Colonic mucosa (tissue), 4 donors: ENCODE measurements around the gene GRHPR. TPM values are rescaled to one million over a fixed set of nuclear protein-coding genes. Genes with fewer than 3 reads are reported as not detected.

Source experiments
- DNase-seq: peaks from one replicate; pipeline ENCODE4 v3.0.0-alpha.2; 2020
- H3K27ac ChIP-seq: fragments of 200-600 bp; one replicate; pipeline ENCODE4 v1.8.0; 2021
- H3K27me3 ChIP-seq: fragments of 200-600 bp; one replicate; pipeline ENCODE4 v1.8.0; 2021
- H3K36me3 ChIP-seq: fragments of 200-600 bp; one replicate; pipeline ENCODE4 v1.8.0; 2021
- H3K4me1 ChIP-seq: fragments of 200-600 bp; one replicate; pipeline ENCODE4 v1.8.0; 2021; ENCODE audit warnings: mild to moderate bottlenecking
- H3K4me3 ChIP-seq: fragments of 200-600 bp; one replicate; pipeline ENCODE4 v1.8.0; 2021
- H3K9ac ChIP-seq, 2 donors: one replicate each; pipeline ENCODE4 v1.7.0; 2013; ENCODE audit warnings: control low read depth in 2 of 2, low read depth in 2 of 2, low read length in 2 of 2
- H3K9me3 ChIP-seq: fragments of 200-600 bp; one replicate; pipeline ENCODE4 v1.8.0; 2021
- intact Hi-C: fragments of 100-400 bp; cut with DNase I; formaldehyde crosslinking; loops from one replicate; pipeline ENCODE4 v1.14.1; 2022
- total RNA-seq, 2 donors: library from RNA; stranded (reverse); fragmentation: NEBNext Ultra II Directional in 1 of 2; extraction: Animal tissue kit (Norgen Biotek cat#: 25700) in 1 of 2; gene quantifications; one replicate each; pipeline ENCODE4 v1.2.1, GENCODE V29; 2021
- TF ChIP-seq, protein P1 (sequence below): fragments of 200-600 bp; IDR thresholded peaks from one replicate; pipeline ENCODE4 v1.8.0; 2022; ENCODE audit warnings: antibody characterized with exemption, mild to moderate bottlenecking
- donor health status: healthy.
- donor health status: DM: no; HTN: no; CAD: no.
- donor health status: DM: no; HTN: no; CAD: no.

GRHPR gene
- total RNA-seq, 2 donors from 2014 or later = 71.1 to 94.0 TPM

DNA sequence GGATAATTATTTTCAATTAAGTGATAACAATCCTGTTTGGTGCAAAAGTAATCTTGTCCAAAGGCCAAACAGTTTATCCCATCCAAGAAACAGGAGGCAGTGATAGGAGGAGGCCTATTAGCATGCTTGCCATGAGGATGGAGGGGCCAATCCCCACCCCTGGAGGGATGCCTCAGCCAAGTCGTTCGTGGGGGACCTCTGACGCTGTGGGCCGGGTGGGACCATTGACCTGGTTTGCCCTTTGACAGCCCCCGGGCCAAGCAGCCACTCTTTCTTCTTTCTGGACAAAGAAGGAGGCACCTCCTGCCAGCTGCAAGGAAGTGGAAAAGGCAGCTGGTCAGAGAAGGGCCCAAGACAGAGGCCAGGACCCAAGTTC lies 39.5 kb upstream of the GRHPR start:
- H3K36me3 ChIP-seq = no peaks in the 10 kb centered on the region
- H3K9me3 ChIP-seq = no peaks in the 10 kb centered on the region
- no peak overlapping the region for H3K9ac ChIP-seq
- TF ChIP-seq, protein P1, sequence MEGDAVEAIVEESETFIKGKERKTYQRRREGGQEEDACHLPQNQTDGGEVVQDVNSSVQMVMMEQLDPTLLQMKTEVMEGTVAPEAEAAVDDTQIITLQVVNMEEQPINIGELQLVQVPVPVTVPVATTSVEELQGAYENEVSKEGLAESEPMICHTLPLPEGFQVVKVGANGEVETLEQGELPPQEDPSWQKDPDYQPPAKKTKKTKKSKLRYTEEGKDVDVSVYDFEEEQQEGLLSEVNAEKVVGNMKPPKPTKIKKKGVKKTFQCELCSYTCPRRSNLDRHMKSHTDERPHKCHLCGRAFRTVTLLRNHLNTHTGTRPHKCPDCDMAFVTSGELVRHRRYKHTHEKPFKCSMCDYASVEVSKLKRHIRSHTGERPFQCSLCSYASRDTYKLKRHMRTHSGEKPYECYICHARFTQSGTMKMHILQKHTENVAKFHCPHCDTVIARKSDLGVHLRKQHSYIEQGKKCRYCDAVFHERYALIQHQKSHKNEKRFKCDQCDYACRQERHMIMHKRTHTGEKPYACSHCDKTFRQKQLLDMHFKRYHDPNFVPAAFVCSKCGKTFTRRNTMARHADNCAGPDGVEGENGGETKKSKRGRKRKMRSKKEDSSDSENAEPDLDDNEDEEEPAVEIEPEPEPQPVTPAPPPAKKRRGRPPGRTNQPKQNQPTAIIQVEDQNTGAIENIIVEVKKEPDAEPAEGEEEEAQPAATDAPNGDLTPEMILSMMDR = no peak
- no peak overlapping the region for H3K4me3 ChIP-seq
- no peaks in the 10 kb centered on the region for H3K27me3 ChIP-seq
- H3K27ac ChIP-seq = no peak overlapping the region
- DNase-seq = no peak
- intact Hi-C loops = no loop called here
- no peaks in the 10 kb centered on the region for H3K4me1 ChIP-seq

DNA sequence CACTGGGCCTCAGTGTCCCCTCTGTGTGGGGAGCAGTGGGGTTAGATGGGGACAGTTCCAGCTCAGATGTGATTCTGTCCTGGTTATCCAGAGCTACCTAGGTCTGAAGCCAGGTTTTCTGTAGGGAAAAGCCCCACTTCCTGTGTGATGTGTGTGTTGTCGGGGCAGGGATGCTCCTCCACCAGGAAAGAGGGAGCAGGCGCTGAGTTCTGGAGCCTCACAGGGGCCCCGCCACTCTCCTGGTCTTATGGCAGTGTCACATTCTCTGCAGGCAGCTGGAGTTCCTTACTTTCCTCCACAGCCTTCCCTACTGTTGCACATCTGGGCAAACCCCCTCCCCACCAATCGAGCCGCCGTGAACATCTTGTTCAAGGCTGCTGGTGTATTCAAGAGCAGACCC lies 39.1 kb upstream of the GRHPR start:
- Histone ChIP-seq H3K9me3 (no peaks in the 10 kb centered on the region), H3K4me3 (no peak overlapping the region), H3K27ac (no peak overlapping the region), H3K36me3 (no peaks in the 10 kb centered on the region), H3K27me3 (no peaks in the 10 kb centered on the region), H3K4me1 (no peaks in the 10 kb centered on the region), H3K9ac (no peak overlapping the region)
- no peak for DNase-seq
- TF ChIP-seq, protein P1 = no peak
- intact Hi-C loops = no loop called here

DNA sequence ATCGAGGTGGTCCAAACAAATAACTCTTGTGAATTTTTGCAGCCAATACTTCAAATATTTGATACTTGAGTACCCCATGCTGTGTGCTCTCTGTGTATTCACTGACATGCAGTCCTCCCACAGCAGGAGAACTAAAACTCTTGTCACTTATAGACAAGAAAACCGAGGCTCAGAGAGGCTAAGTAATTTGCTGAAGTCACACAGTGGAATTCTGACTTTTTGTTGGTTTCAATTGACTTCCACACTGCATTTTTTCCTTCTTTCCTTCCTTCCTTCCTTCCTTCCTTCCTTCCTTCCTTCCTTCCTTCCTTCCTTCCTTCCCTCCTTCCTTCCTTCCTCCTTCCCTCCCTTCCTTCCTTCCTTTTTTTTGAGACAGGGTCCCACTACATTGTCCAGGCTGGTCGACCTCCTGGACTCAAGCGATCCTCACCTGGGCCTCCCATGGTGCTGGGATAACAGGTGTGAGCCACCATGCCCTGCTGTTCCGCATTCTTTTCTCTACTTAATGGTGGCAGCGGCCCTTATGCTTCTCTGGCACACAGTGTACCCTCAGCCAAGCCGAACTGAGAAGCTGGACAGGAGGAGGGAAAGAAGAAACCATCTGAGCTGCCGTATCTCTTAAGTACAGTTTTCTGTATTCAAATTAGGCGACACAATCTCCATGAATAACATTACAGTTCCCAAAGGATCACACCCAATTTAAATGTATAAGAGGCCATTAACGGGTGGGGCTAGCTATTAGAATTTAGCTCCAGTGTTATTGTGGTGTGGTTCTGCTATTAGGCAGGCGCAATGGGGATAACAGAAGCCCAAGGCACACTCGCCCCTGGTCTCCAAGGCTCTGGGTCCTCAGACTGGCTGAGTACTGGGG lies 38.4 kb upstream of the GRHPR start:
- H3K27ac ChIP-seq = no peak overlapping the region
- H3K36me3 ChIP-seq = no peaks in the 10 kb centered on the region
- H3K4me1 ChIP-seq = no peaks in the 10 kb centered on the region
- H3K4me3 ChIP-seq = no peak overlapping the region
- H3K27me3 ChIP-seq = no peaks in the 10 kb centered on the region
- H3K9ac ChIP-seq = no peak overlapping the region
- no peak for DNase-seq
- TF ChIP-seq, protein P1 = no peak
- H3K9me3 ChIP-seq = no peaks in the 10 kb centered on the region
- intact Hi-C loops = no loop called here

DNA sequence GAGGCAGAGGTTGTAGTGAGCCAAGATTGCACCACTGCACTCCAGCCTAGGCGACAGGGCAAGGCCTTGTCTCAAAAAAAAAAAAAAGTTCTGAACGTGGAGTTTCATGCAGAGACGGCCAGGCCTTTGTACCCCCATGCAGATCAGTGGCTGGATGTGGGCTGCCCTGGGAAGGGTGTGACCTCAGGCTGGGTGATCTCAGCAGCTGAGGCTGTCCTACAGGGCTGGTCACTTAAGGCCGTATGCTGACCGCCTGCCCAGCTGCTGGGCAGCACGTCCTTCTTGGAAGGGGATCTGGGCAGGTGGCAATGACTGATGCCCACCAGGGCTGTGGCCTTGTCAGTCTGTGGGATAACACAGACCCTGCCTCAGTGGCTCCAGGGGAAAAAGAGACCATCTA lies 37.2 kb upstream of the GRHPR start:
- Histone ChIP-seq H3K9ac (no peak overlapping the region), H3K9me3 (no peaks in the 10 kb centered on the region), H3K27me3 (no peaks in the 10 kb centered on the region), H3K27ac (no peak overlapping the region), H3K4me3 (no peak overlapping the region), H3K36me3 (no peaks in the 10 kb centered on the region), H3K4me1 (no peaks in the 10 kb centered on the region)
- intact Hi-C loops = no loop called here
- DNase-seq = no peak
- TF ChIP-seq, protein P1 = no peak

DNA sequence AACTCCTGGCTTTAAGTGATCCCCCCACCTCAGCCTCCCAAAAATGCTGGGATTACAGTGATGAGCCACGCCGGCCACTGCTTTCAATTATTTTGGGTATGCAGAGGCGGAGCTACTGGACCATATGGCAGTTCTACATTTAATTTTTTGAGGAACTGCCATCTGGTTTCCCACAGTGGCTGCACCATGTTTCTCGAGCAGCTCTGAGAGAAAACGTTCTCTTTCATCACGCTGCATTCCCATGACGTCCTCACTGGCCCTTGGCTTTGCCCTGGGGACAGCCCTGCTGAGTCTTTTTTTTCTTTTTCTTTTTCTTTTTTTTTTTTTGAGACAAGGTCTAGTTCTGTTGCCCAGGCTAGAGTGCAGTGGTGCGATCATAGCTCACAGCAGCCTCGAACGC lies 35.5 kb upstream of the GRHPR start:
- Histone ChIP-seq H3K27me3 (no peaks in the 10 kb centered on the region), H3K9me3 (no peaks in the 10 kb centered on the region), H3K4me3 (no peak overlapping the region), H3K27ac (no peak overlapping the region), H3K36me3 (no peaks in the 10 kb centered on the region), H3K4me1 (no peaks in the 10 kb centered on the region), H3K9ac (no peak overlapping the region)
- no peak for DNase-seq
- TF ChIP-seq, protein P1 = no peak
- intact Hi-C loops = no loop called here
